Measurements from ENCODE around the gene MVB12B.

The MVB12B gene, protein sequence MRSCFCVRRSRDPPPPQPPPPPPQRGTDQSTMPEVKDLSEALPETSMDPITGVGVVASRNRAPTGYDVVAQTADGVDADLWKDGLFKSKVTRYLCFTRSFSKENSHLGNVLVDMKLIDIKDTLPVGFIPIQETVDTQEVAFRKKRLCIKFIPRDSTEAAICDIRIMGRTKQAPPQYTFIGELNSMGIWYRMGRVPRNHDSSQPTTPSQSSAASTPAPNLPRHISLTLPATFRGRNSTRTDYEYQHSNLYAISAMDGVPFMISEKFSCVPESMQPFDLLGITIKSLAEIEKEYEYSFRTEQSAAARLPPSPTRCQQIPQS

GRCh38 chr9:126326228-126327005 lies at the start of gene MVB12B:
Gene MVB12B (plus strand): TSS chr9:126326829. CDS start chr9:126326930, 101 bp downstream.
- TF ChIP-seq FOXM1 (IDR thresholded peaks at IDR 0.05; ENCODE audit: borderline replicate concordance, low read depth), result no peak
- TF ChIP-seq CREB1 (IDR thresholded peaks at IDR 0.05; ENCODE audit: low read depth), result no peak
- no peak for TF ChIP-seq TCF12 (IDR thresholded peaks at IDR 0.05; ENCODE audit: low read depth)
- no peak for TF ChIP-seq EP300 (IDR thresholded peaks at IDR 0.05; ENCODE audit: borderline replicate concordance)
- TF ChIP-seq, protein P1, sequence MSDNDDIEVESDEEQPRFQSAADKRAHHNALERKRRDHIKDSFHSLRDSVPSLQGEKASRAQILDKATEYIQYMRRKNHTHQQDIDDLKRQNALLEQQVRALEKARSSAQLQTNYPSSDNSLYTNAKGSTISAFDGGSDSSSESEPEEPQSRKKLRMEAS (IDR thresholded peaks at IDR 0.05), result no peak
- TF ChIP-seq ZBTB7A (IDR thresholded peaks at IDR 0.05; ENCODE audit: low read depth), result peak; percentile 87

DNA sequence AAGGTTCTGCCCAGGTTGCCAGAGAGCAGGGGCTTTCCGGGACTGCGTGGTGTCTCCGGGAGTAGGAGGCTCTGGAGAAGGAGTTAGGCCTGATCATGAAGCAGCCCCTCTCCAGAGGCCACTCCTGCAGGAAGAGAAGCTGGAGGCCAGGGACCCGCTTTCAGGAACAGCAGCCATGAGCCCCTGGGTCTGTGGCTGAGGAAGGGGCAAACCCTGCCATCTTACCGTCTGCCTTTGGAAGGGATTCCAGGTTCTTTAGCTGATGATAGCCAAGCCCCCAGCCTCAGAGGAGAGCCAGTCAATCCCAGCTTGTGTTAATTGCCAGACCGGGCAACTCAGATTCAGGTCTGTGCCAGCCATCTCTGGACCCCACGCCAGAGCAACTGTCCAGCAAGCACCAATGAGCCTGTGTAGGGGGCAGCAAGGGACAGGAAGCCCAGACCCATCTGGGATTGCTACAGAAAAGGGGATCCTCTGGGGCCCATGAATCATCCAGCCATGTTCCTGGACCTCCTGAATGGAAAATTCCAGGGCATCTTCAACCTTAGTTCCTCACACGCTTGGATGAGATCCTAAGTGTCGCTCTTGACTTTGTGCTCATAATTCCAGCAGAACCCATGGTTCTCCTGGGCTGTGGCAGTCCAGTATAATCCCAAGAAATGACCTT lies 42.7 kb upstream of the MVB12B start:
- no peak for TF ChIP-seq CREB1 (IDR thresholded peaks at IDR 0.05; ENCODE audit: low read depth)
- no peak for TF ChIP-seq EP300 (IDR thresholded peaks at IDR 0.05; ENCODE audit: borderline replicate concordance)
- TF ChIP-seq RAD21 (IDR thresholded peaks at IDR 0.05; ENCODE audit: low read depth), result no peak
- TF ChIP-seq YY1 (IDR thresholded peaks at IDR 0.05; ENCODE audit: low read depth), result no peak
- no peak for TF ChIP-seq USF1 (IDR thresholded peaks at IDR 0.05)
- TF ChIP-seq EGR1 (IDR thresholded peaks at IDR 0.05), result no peak
- no peak for TF ChIP-seq TAF1 (IDR thresholded peaks at IDR 0.05; ENCODE audit: low read depth)
- TF ChIP-seq, protein P1 (IDR thresholded peaks at IDR 0.05), result no peak
- no peak for TF ChIP-seq ZBTB7A (IDR thresholded peaks at IDR 0.05; ENCODE audit: low read depth)
- TF ChIP-seq REST (IDR thresholded peaks at IDR 0.05; ENCODE audit: low read depth), result no peak
- no peak for TF ChIP-seq TCF12 (IDR thresholded peaks at IDR 0.05; ENCODE audit: low read depth)
- TF ChIP-seq FOXM1 (IDR thresholded peaks at IDR 0.05; ENCODE audit: borderline replicate concordance, low read depth), result no peak
- TF ChIP-seq TEAD4 (IDR thresholded peaks at IDR 0.05), result no peak
- TF ChIP-seq NFIC (IDR thresholded peaks at IDR 0.05), result no peak
- TF ChIP-seq CEBPB (IDR thresholded peaks at IDR 0.05), result no peak

DNA sequence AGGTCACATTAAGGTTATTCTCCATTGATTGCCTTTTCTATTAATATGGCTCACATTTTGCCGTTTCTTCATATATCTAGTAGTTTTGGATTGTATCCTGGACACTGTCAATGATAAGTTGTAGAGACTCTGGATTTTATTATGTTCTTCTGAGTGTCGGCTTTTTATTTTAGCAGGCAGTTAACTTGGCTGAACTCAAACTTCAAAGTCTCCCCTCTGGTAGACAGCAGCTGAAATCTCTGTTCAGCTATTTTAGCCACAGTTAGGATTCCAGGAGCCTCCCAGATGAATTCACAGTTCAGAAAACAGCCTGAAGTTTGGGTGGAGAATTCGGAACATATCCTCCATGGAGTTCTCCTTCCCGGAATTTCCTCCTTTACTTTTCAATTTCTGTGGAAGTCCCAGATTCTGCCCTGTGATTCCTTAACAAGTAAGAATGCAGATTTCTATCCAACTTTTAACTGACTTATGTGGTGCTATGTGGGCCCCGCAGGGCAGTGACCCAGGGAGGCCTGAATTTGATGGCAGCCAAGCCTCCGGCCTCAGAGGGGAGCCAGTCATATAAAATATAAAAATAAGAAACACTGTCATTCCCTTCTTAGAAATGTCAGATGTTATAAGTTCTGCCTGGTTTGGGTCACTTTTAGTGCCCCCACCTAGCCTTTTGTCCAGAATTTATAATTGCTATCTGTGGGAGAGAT lies 39.3 kb upstream of the MVB12B start:
- TF ChIP-seq YY1 (IDR thresholded peaks at IDR 0.05; ENCODE audit: low read depth) (no peak), TAF1 (IDR thresholded peaks at IDR 0.05; ENCODE audit: low read depth) (no peak), EGR1 (IDR thresholded peaks at IDR 0.05) (no peak), RAD21 (IDR thresholded peaks at IDR 0.05; ENCODE audit: low read depth) (no peak), EP300 (IDR thresholded peaks at IDR 0.05; ENCODE audit: borderline replicate concordance) (no peak)
- TF ChIP-seq, protein P1 (IDR thresholded peaks at IDR 0.05), result no peak

DNA sequence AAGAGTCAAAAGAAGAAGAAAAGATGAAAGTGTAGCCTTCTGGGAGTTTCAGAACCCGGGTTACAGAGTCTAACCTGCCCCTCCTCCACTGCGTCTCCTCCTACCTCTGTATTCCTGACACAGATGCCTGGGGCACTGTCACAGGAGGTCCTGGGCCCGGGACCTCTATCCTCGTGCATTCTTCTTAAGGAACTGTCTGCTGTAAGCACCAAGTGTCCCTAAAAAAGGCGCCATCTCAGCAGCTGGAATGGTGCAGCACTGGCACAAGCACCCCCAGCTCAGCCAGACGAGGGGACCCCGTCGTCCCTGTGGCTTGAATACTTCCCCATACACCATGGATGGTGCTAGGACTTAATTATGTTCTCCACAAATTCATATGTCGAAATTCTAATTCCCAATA lies 35.8 kb upstream of the MVB12B start:
- TF ChIP-seq, protein P1 (IDR thresholded peaks at IDR 0.05), result no peak
- TF ChIP-seq CREB1 (IDR thresholded peaks at IDR 0.05; ENCODE audit: low read depth), result no peak
- TF ChIP-seq NFIC (IDR thresholded peaks at IDR 0.05), result no peak
- TF ChIP-seq EGR1 (IDR thresholded peaks at IDR 0.05), result no peak
- no peak for TF ChIP-seq YY1 (IDR thresholded peaks at IDR 0.05; ENCODE audit: low read depth)
- no peak for TF ChIP-seq TEAD4 (IDR thresholded peaks at IDR 0.05)
- TF ChIP-seq ZBTB7A (IDR thresholded peaks at IDR 0.05; ENCODE audit: low read depth), result no peak
- no peak for TF ChIP-seq FOXM1 (IDR thresholded peaks at IDR 0.05; ENCODE audit: borderline replicate concordance, low read depth)
- no peak for TF ChIP-seq EP300 (IDR thresholded peaks at IDR 0.05; ENCODE audit: borderline replicate concordance)
- no peak for TF ChIP-seq REST (IDR thresholded peaks at IDR 0.05; ENCODE audit: low read depth)
- no peak for TF ChIP-seq TAF1 (IDR thresholded peaks at IDR 0.05; ENCODE audit: low read depth)

Measured in Ishikawa (cell line).